ENCODE data around the gene AGBL1.

AGBL1 gene

GRCh38 chr15:86392296-86392695, 312.6 kb downstream of the AGBL1 start:
- CTCF ChIA-PET, result no interaction called here
- H3K4me3 ChIP-seq (ENCODE audit: low read depth, low read length), result no peak overlapping the region
- no peaks in the 10 kb centered on the region for H3K4me1 ChIP-seq (ENCODE audit: control insufficient read depth, insufficient read depth, low read length)
- POLR2A ChIA-PET, result no interaction called here
- TF ChIP-seq YY2 (tag by site-specific recombination; IDR thresholded peaks at IDR 0.05) (no peak), KLF1 (tag by site-specific recombination; IDR thresholded peaks at IDR 0.05) (no peak)
- H3K27ac ChIP-seq (ENCODE audit: extremely low read depth, low read depth, low read length), result no peak overlapping the region
- H3K9me3 ChIP-seq (ENCODE audit: control insufficient read depth, insufficient read depth, low read depth, low read length), result no peaks in the 10 kb centered on the region
- no peaks in the 10 kb centered on the region for H3K36me3 ChIP-seq (ENCODE audit: control insufficient read depth in 2 of 2, insufficient read depth in 1 of 2, low read length in 2 of 2)

GRCh38 chr15:86392874-86393273, 313.2 kb downstream of the AGBL1 start:
- Histone ChIP-seq H3K27ac (ENCODE audit: extremely low read depth, low read depth, low read length) (no peak overlapping the region), H3K9me3 (ENCODE audit: control insufficient read depth, insufficient read depth, low read depth, low read length) (no peaks in the 10 kb centered on the region), H3K4me1 (ENCODE audit: control insufficient read depth, insufficient read depth, low read length) (no peaks in the 10 kb centered on the region), H3K4me3 (ENCODE audit: low read depth, low read length) (no peak overlapping the region), H3K36me3 (ENCODE audit: control insufficient read depth in 2 of 2, insufficient read depth in 1 of 2, low read length in 2 of 2) (no peaks in the 10 kb centered on the region)
- CTCF ChIA-PET, result interaction anchor here (0.5 kb wide), 1 partner anchor 539 kb away, joined by 3 read pairs; no protein-coding TSS in a partner anchor
- POLR2A ChIA-PET, result no interaction called here
- TF ChIP-seq ZNF335 (tag by site-specific recombination; conservative IDR thresholded peaks at IDR 0.05), result no peak
- no peak for TF ChIP-seq ZBTB10 (tag by site-specific recombination; IDR thresholded peaks at IDR 0.05)
- no peak for TF ChIP-seq ZNF37A (tag by site-specific recombination; IDR thresholded peaks at IDR 0.05)
- TF ChIP-seq ZNF26 (tag by site-specific recombination; IDR thresholded peaks at IDR 0.05), result no peak
- TF ChIP-seq ZNF76 (tag by site-specific recombination; IDR thresholded peaks at IDR 0.05; ENCODE audit: borderline replicate concordance, low read depth), result no peak
- TF ChIP-seq ATF2 (tag by site-specific recombination; IDR thresholded peaks at IDR 0.05; ENCODE audit: low read depth), result no peak
- TF ChIP-seq ZNF580 (tag by site-specific recombination; IDR thresholded peaks at IDR 0.05), result no peak
- TF ChIP-seq GLIS1 (tag by site-specific recombination; IDR thresholded peaks at IDR 0.05), result no peak
- no peak for TF ChIP-seq ZNF830 (tag by site-specific recombination; IDR thresholded peaks at IDR 0.05; ENCODE audit: low read depth)
- no peak for TF ChIP-seq OVOL3 (tag by site-specific recombination; IDR thresholded peaks at IDR 0.05)
- TF ChIP-seq ZBTB1 (tag by site-specific recombination; IDR thresholded peaks at IDR 0.05), result no peak
- no peak for TF ChIP-seq ZNF600 (tag by site-specific recombination; IDR thresholded peaks at IDR 0.05)
- no peak for TF ChIP-seq ZNF558 (tag by site-specific recombination; IDR thresholded peaks at IDR 0.05)

GRCh38 chr15:86394866-86395265, 315.2 kb downstream of the AGBL1 start:
- no peaks in the 10 kb centered on the region for H3K9me3 ChIP-seq (ENCODE audit: control insufficient read depth, insufficient read depth, low read depth, low read length)
- no peaks in the 10 kb centered on the region for H3K36me3 ChIP-seq (ENCODE audit: control insufficient read depth in 2 of 2, insufficient read depth in 1 of 2, low read length in 2 of 2)
- no peak overlapping the region for H3K27ac ChIP-seq (ENCODE audit: extremely low read depth, low read depth, low read length)
- no peak overlapping the region for H3K4me3 ChIP-seq (ENCODE audit: low read depth, low read length)
- ChIA-PET CTCF (no interaction called here), POLR2A (no interaction called here)
- H3K4me1 ChIP-seq (ENCODE audit: control insufficient read depth, insufficient read depth, low read length), result no peaks in the 10 kb centered on the region
- no peak for TF ChIP-seq ZNF747 (tag by site-specific recombination; IDR thresholded peaks at IDR 0.05)
- no peak for TF ChIP-seq RBAK (tag by site-specific recombination; IDR thresholded peaks at IDR 0.05)
- no peak for TF ChIP-seq ZNF132 (tag by site-specific recombination; IDR thresholded peaks at IDR 0.05; ENCODE audit: borderline replicate concordance)
- no peak for TF ChIP-seq BCL11A (tag by site-specific recombination; IDR thresholded peaks at IDR 0.05; ENCODE audit: low read depth)
- TF ChIP-seq ZNF785 (tag by site-specific recombination; IDR thresholded peaks at IDR 0.05), result no peak
- TF ChIP-seq ZNF768 (tag by site-specific recombination; IDR thresholded peaks at IDR 0.05), result no peak
- TF ChIP-seq ZNF114 (tag by site-specific recombination; IDR thresholded peaks at IDR 0.05), result no peak
- TF ChIP-seq ZNF501 (tag by site-specific recombination; IDR thresholded peaks at IDR 0.05), result no peak
- no peak for TF ChIP-seq ZNF548 (tag by site-specific recombination; IDR thresholded peaks at IDR 0.05)
- TF ChIP-seq ZIC2 (tag by site-specific recombination; IDR thresholded peaks at IDR 0.05), result no peak
- TF ChIP-seq ZNF473 (tag by site-specific recombination; IDR thresholded peaks at IDR 0.05), result no peak
- no peak for TF ChIP-seq ZNF394 (tag by site-specific recombination; IDR thresholded peaks at IDR 0.05; ENCODE audit: borderline replicate concordance)
- no peak for TF ChIP-seq ZSCAN5A (tag by site-specific recombination; IDR thresholded peaks at IDR 0.05)
